Left ventricle myocardium inferior (tissue), 1 donor: ENCODE results near the gene STUB1. TPM values are rescaled to one million over a fixed set of nuclear protein-coding genes. Genes with fewer than 3 reads are reported as not detected.

Source experiments
- DNase-seq: peaks from one replicate; pipeline ENCODE4 v3.0.0-alpha.2; 2020
- H3K27ac ChIP-seq: fragments of 200-600 bp; replicated peaks from 2 replicates; pipeline ENCODE4 v1.8.0; 2021
- H3K27me3 ChIP-seq: fragments of 200-600 bp; 2 replicates; pipeline ENCODE4 v1.8.0; 2021; ENCODE audit warnings: low read depth
- H3K36me3 ChIP-seq: fragments of 200-600 bp; 2 replicates; pipeline ENCODE4 v1.8.0; 2021
- H3K4me1 ChIP-seq: fragments of 200-600 bp; 2 replicates; pipeline ENCODE4 v1.8.0; 2021
- H3K4me3 ChIP-seq: fragments of 200-600 bp; 2 replicates; pipeline ENCODE4 v1.8.0; 2021; ENCODE audit warnings: mild to moderate bottlenecking, moderate library complexity
- H3K9me3 ChIP-seq: fragments of 200-600 bp; replicated peaks from 2 replicates; pipeline ENCODE4 v1.8.0; 2021
- intact Hi-C: fragments of 100-400 bp; cut with micrococcal nuclease; formaldehyde crosslinking; loops from one replicate; pipeline ENCODE4 v1.11.0; 2022
- total RNA-seq: library from RNA; stranded (reverse); fragmentation: NEBNext Ultra II Directional; extraction: Animal tissue kit (Norgen Biotek cat#: 25700); gene quantifications from one replicate; pipeline ENCODE4 v1.2.1, GENCODE V29; 2021
- TF ChIP-seq, protein P1 (sequence below): fragments of 200-600 bp; IDR thresholded peaks from 2 replicates; pipeline ENCODE4 v1.8.0; 2021; ENCODE audit warnings: antibody characterized with exemption, mild to moderate bottlenecking, borderline replicate concordance
- donor health status: DM: no; HTN: yes; CAD: no; lungs with severe emphysema.

The STUB1 gene
- total RNA-seq, 1 donor from 2014 or later: 113 TPM

GRCh38 chr16:727291-727977 is 47.2 kb downstream of the STUB1 start:
- TF ChIP-seq, protein P1, sequence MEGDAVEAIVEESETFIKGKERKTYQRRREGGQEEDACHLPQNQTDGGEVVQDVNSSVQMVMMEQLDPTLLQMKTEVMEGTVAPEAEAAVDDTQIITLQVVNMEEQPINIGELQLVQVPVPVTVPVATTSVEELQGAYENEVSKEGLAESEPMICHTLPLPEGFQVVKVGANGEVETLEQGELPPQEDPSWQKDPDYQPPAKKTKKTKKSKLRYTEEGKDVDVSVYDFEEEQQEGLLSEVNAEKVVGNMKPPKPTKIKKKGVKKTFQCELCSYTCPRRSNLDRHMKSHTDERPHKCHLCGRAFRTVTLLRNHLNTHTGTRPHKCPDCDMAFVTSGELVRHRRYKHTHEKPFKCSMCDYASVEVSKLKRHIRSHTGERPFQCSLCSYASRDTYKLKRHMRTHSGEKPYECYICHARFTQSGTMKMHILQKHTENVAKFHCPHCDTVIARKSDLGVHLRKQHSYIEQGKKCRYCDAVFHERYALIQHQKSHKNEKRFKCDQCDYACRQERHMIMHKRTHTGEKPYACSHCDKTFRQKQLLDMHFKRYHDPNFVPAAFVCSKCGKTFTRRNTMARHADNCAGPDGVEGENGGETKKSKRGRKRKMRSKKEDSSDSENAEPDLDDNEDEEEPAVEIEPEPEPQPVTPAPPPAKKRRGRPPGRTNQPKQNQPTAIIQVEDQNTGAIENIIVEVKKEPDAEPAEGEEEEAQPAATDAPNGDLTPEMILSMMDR: no peak
- Histone ChIP-seq H3K27ac (no peak overlapping the region), H3K27me3 (peaks cover 26% of the 10 kb centered on the region), H3K9me3 (no peaks in the 10 kb centered on the region), H3K4me3 (peak overlapping the region; percentile 75), H3K4me1 (peaks cover 27% of the 10 kb centered on the region), H3K36me3 (peaks cover 13% of the 10 kb centered on the region)
- DNase-seq: no peak
- intact Hi-C loops: no loop called here

GRCh38 chr16:728131-728889 is 48.1 kb downstream of the STUB1 start:
- no peak overlapping the region for H3K27ac ChIP-seq
- H3K4me3 ChIP-seq: peak overlapping the region; percentile 75
- peaks cover 26% of the 10 kb centered on the region for H3K27me3 ChIP-seq
- intact Hi-C loops: no loop called here
- TF ChIP-seq, protein P1: no peak
- H3K36me3 ChIP-seq: peaks cover 22% of the 10 kb centered on the region
- peak; percentile 65 for DNase-seq
- peaks cover 27% of the 10 kb centered on the region for H3K4me1 ChIP-seq
- H3K9me3 ChIP-seq: no peaks in the 10 kb centered on the region

- TF ChIP-seq, protein P1: no peak
- no peaks in the 10 kb centered on the region for H3K9me3 ChIP-seq
- intact Hi-C loops: no loop called here
- no peak overlapping the region for H3K27ac ChIP-seq
- no peak for DNase-seq
- peaks cover 26% of the 10 kb centered on the region for H3K27me3 ChIP-seq
- peaks cover 30% of the 10 kb centered on the region for H3K36me3 ChIP-seq
- peak overlapping the region; percentile 75 for H3K4me3 ChIP-seq
- peaks cover 27% of the 10 kb centered on the region for H3K4me1 ChIP-seq
Observed at GRCh38 chr16:728890-729744, 48.9 kb downstream of the STUB1 start.

GRCh38 chr16:729768-730665 is 49.8 kb downstream of the STUB1 start:
- DNase-seq: no peak
- peaks cover 27% of the 10 kb centered on the region for H3K4me1 ChIP-seq
- no peak overlapping the region for H3K4me3 ChIP-seq
- intact Hi-C loops: no loop called here
- H3K27me3 ChIP-seq: peaks cover 26% of the 10 kb centered on the region
- TF ChIP-seq, protein P1: no peak
- H3K9me3 ChIP-seq: no peaks in the 10 kb centered on the region
- peaks cover 39% of the 10 kb centered on the region for H3K36me3 ChIP-seq
- H3K27ac ChIP-seq: no peak overlapping the region
